Measurements from ENCODE around the gene PLCD4.

GRCh38 chr2:218577482-218578220, 30.0 kb upstream of the PLCD4 start:
- TF ChIP-seq EP300 (IDR thresholded peaks at IDR 0.05) (no peak), CTCF (IDR thresholded peaks at IDR 0.05) (no peak), POLR2AphosphoS5 (IDR thresholded peaks at IDR 0.05) (no peak), POLR2A (IDR thresholded peaks at IDR 0.05) (no peak)

All from suprapubic skin (tissue), 4 donors.